Esophagus squamous epithelium (tissue), 4 donors: ENCODE measurements around the gene HPS6.

Source experiments
- POLR2A ChIP-seq, 4 donors: fragments of 450-650 bp; IDR thresholded peaks; one replicate each; pipeline ENCODE4 v1.6.1; 2017; ENCODE audit warnings: antibody characterized with exemption in 4 of 4, mild to moderate bottlenecking in 4 of 4, moderate library complexity in 3 of 4
- TF ChIP-seq, protein P1 (sequence below), 6 experiments: fragments of 450-650 bp in 4 of 6; fragments of 200-600 bp in 2 of 6; sonication (generic) in 2 of 6; IDR thresholded peaks; one replicate each; pipeline ENCODE4 v1.5.1; 2016 to 2019; ENCODE audit warnings: antibody characterized with exemption in 6 of 6, mild to moderate bottlenecking in 4 of 6, moderate library complexity in 4 of 6

DNA sequence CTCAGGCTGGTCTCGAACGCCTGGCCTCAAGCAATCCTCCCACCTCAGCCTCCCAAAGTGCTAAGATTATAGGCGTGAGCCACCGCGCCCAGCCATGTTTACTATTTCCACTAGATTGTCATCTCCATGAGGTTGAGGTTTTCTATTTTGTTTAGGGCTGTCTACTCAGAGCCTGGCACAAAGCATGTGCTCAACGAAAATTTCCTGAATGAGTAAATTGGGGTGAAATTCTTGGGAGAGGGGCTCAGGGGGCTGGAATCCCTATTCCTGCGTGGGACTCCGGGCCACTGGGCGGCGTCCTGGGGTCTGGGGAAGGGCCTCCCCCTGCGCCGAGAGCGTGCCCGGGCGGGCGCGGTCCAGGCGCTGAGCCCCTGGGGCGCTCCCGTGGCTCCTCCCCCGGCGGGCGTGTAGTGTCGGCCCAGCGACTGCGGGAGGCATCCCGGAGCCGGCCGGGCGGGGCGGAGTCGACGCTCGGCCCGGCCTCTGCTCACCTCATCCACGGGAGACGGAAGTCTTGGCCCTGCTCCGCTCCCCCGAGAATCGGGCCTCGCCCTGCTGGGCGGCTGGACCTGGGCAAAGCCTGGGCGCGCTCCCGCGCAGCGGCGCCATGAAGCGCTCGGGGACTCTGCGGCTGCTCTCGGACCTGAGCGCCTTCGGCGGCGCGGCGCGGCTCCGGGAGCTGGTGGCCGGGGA lies at the start of gene HPS6:
- TF ChIP-seq, protein P1, sequence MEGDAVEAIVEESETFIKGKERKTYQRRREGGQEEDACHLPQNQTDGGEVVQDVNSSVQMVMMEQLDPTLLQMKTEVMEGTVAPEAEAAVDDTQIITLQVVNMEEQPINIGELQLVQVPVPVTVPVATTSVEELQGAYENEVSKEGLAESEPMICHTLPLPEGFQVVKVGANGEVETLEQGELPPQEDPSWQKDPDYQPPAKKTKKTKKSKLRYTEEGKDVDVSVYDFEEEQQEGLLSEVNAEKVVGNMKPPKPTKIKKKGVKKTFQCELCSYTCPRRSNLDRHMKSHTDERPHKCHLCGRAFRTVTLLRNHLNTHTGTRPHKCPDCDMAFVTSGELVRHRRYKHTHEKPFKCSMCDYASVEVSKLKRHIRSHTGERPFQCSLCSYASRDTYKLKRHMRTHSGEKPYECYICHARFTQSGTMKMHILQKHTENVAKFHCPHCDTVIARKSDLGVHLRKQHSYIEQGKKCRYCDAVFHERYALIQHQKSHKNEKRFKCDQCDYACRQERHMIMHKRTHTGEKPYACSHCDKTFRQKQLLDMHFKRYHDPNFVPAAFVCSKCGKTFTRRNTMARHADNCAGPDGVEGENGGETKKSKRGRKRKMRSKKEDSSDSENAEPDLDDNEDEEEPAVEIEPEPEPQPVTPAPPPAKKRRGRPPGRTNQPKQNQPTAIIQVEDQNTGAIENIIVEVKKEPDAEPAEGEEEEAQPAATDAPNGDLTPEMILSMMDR (IDR thresholded peaks at IDR 0.05), result peak in 3 of 6 experiments; percentile 8 to 25 (median 15)
- peak in 3 of 4 donors; percentile 5 to 84 (median 81) for TF ChIP-seq POLR2A (IDR thresholded peaks at IDR 0.05)
